OCI-LY7 (cell line): ENCODE results near the gene HIVEP2.

Experiments
- EZH2phosphoT487 ChIP-seq: fragments of 200-600 bp; sonication (generic); IDR thresholded peaks from 2 replicates; pipeline ENCODE4 v1.6.1; 2018; ENCODE audit warnings: low read depth, borderline replicate concordance, mild to moderate bottlenecking, mixed run types, antibody characterized with exemption, low read length, moderate library complexity, mixed read lengths
- TF ChIP-seq, protein P1 (sequence below): fragments of 200-600 bp; sonication (generic); conservative IDR thresholded peaks from 2 replicates; pipeline ENCODE4 v1.5.1; 2014; ENCODE audit warnings: mild to moderate bottlenecking, antibody characterized with exemption, low read length, moderate library complexity, mixed read lengths

DNA sequence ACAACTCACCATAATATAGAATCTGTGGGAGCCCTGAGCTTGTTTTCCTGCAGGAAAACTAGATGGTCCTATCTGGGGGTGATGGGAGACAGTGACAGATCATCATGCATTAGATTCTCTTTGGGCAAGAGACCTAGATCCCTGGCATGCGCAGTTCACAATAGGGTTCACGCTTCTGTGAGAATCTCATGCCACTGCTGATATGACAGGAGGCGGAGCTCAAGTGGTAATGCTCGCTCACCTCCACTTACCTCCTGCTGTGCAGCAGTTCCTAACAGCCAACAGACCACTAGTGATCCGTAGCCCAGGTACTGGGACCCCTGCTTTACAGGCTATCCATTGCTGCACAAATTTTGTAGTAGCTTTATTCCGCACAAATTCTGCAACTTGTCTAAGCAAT, 84.5 kb downstream of the HIVEP2 start:
- TF ChIP-seq, protein P1, sequence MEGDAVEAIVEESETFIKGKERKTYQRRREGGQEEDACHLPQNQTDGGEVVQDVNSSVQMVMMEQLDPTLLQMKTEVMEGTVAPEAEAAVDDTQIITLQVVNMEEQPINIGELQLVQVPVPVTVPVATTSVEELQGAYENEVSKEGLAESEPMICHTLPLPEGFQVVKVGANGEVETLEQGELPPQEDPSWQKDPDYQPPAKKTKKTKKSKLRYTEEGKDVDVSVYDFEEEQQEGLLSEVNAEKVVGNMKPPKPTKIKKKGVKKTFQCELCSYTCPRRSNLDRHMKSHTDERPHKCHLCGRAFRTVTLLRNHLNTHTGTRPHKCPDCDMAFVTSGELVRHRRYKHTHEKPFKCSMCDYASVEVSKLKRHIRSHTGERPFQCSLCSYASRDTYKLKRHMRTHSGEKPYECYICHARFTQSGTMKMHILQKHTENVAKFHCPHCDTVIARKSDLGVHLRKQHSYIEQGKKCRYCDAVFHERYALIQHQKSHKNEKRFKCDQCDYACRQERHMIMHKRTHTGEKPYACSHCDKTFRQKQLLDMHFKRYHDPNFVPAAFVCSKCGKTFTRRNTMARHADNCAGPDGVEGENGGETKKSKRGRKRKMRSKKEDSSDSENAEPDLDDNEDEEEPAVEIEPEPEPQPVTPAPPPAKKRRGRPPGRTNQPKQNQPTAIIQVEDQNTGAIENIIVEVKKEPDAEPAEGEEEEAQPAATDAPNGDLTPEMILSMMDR: no peak
- no peak for TF ChIP-seq EZH2phosphoT487
